GM21447 (cell line): Measurements from ENCODE around the gene MOV10.

Experiments
- ATAC-seq: cut with Tn5 transposase; IDR thresholded peaks from one replicate; pipeline ENCODE4 v1.9.1; 2021; ENCODE audit not compliant: unreplicated experiment

Gene MOV10

GRCh38 chr1:112698366-112699310 is 24.2 kb downstream of the MOV10 start:
- ATAC-seq, result no peak

- no peak for ATAC-seq
Observed at GRCh38 chr1:112699425-112700144, 25.1 kb downstream of the MOV10 start.

- peak; percentile 43 for ATAC-seq
Observed at GRCh38 chr1:112700290-112701226, 26.1 kb downstream of the MOV10 start.

- ATAC-seq, result no peak
Observed at GRCh38 chr1:112701227-112702066, 27.0 kb downstream of the MOV10 start.

- no peak for ATAC-seq
Observed at GRCh38 chr1:112702067-112702395, 27.6 kb downstream of the MOV10 start.

GRCh38 chr1:112702420-112703261 is 28.2 kb downstream of the MOV10 start:
- no peak for ATAC-seq

GRCh38 chr1:112703706-112704105 is 29.2 kb downstream of the MOV10 start:
- ATAC-seq, result no peak

GRCh38 chr1:112704391-112704933 is 30.0 kb downstream of the MOV10 start:
- ATAC-seq, result peak; percentile 2

GRCh38 chr1:112704934-112705627 is 30.6 kb downstream of the MOV10 start:
- peak; percentile 64 for ATAC-seq

GRCh38 chr1:112706505-112707220 is 32.2 kb downstream of the MOV10 start, which contains the start of gene RHOC:
TSS of gene RHOC (minus strand) at chr1:112707127. CDS start at chr1:112703799, 3,328 bp downstream.
- peak; percentile 44 for ATAC-seq

- peak; percentile 53 for ATAC-seq
Observed at GRCh38 chr1:112707221-112708001, 33.0 kb downstream of the MOV10 start.

GRCh38 chr1:112708002-112708448 is 33.6 kb downstream of the MOV10 start:
- ATAC-seq, result no peak

- ATAC-seq, result no peak
Observed at GRCh38 chr1:112708489-112708888, 34.0 kb downstream of the MOV10 start.

GRCh38 chr1:112710159-112710558 is 35.7 kb downstream of the MOV10 start:
- no peak for ATAC-seq

GRCh38 chr1:112710586-112710985 is 36.1 kb downstream of the MOV10 start:
- no peak for ATAC-seq

GRCh38 chr1:112711041-112711440 is 36.6 kb downstream of the MOV10 start:
- no peak for ATAC-seq

GRCh38 chr1:112711670-112712069 is 37.2 kb downstream of the MOV10 start:
- ATAC-seq, result no peak
